Measurements from ENCODE around the gene KMT5C. TPM values are rescaled to one million over a fixed set of nuclear protein-coding genes. Genes with fewer than 3 reads are reported as not detected.
A peak's percentile ranks its signal among the peaks of the same experiment; 100 is the strongest.
"Not testable (repeated sequence)": the region's sequence is repeated elsewhere in the genome, so short reads cannot be mapped to it uniquely, and the experiment has no call there.

KMT5C gene
- total and polyA plus RNA-seq, 7 experiments from 2014 or later, result 0.84 to 63.3 (median 23.4) TPM

DNA sequence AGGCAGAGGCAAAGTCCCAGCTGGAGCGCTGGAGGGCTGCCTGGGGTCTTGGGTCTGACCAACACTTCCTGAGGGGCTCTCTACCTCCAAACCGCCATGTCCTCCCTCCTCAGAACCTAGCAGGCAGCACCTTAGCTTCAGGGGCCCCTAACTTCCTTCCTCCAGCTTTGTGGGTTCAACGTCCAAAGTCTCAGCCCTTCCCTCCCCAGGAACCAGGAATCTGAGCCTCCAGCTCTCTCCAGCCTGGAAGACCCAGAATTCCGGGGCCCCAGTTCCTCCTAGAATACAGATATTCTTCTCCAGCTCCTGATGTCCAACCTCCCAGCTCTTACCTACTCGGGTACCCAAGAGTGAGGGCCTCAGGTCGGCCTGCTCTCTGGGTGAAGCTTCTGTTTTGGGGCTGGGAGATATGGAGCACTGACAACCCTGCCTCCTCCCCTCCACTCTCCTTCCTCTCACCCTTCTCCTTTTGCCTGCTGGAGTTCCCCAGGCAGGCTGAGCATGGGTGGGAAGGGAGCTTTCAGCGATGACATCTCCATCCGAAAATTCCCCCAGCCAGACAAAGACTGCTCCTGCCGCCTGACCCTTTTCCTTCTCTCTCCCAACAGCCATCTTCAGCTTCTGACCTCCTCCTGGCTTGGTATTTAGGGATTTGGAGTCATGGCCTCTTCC is 18.1 kb upstream of the KMT5C start:
- Histone ChIP-seq H3K36me3 (ENCODE audit: control insufficient read depth in 2 of 3, insufficient read depth in 3 of 3, low read length in 3 of 3) (no peaks in the 10 kb centered on the region), H3K4me3 (ENCODE audit: low read length) (no peak overlapping the region), H3K9me3 (ENCODE audit: control insufficient read depth in 2 of 3, low read length in 3 of 3) (no peaks in the 10 kb centered on the region), H3K27me3 (ENCODE audit: control insufficient read depth in 2 of 2, insufficient read depth in 2 of 2, low read length in 2 of 2) (no peaks in the 10 kb centered on the region), H3K4me1 (ENCODE audit: control insufficient read depth in 2 of 2, insufficient read depth in 2 of 2, low read length in 2 of 2) (no peaks in the 10 kb centered on the region), H3K27ac (ENCODE audit: low read depth, low read length) (no peak overlapping the region)
- Mint-ChIP-seq H3K4me3 (no peak overlapping the region), H3K4me1 (peaks cover 0 to 12% (median 0%) of the 10 kb centered on the region in 7 donors), H3K36me3 (no peaks in the 10 kb centered on the region), H3K27ac (peak overlapping the region in 1 of 9 donors; percentile 20), H3K9me3 (no peaks in the 10 kb centered on the region), H3K27me3 (peaks cover 0 to 13% (median 0%) of the 10 kb centered on the region in 5 donors)
- ATAC-seq (no peak), DNase-seq (no peak)
- intact Hi-C loops (cut with micrococcal nuclease), result no loop called here
- POLR2A ChIA-PET, result interaction anchor here (0.6 to 0.8 kb wide), 3 partner anchors 15 to 276 kb away, joined by 3 to 4 read pairs (median 4); no protein-coding TSS in a partner anchor
- CTCF ChIA-PET, result no interaction called here

DNA sequence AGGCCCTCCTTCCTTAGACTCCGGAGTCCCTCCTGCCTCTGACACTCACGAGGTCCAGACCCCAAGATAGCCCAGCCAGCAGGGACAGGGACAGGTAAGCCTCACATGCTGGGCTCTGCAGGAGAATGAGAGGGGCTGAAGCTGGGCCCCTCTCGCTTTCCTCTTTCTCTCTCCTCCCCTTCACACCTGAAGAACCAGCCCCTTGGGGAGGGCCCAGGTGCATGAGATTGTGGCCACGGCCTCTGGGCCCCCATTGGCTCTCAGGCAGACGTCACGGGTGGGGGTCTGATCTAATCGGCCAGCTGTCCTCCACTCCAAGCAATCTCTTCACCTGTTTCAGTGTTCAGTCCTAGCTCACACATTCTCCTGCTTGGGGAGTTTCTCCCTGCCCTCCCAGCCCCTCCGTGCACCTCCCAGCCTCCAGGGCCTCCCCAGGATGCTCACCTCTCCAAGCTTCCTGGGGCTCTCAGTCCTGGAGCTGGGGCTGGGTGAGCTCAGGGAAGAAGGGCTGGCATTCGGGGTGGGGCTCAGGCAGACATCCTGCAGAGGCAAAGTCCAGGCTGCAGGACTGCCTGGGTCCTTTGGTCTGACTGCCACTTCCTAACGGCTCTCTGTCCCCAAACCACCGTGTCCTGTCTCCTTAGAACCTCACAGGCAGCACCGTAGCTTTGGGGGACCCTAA is 17.3 kb upstream of the KMT5C start:
- ATAC-seq (no peak), DNase-seq (no peak)
- Mint-ChIP-seq H3K4me1 (peaks cover 0 to 12% (median 0%) of the 10 kb centered on the region in 7 donors), H3K27me3 (peaks cover 0 to 13% (median 0%) of the 10 kb centered on the region in 5 donors), H3K4me3 (no peak overlapping the region), H3K36me3 (no peaks in the 10 kb centered on the region), H3K9me3 (no peaks in the 10 kb centered on the region), H3K27ac (no peak overlapping the region)
- H3K4me1 ChIP-seq (ENCODE audit: control insufficient read depth in 2 of 2, insufficient read depth in 2 of 2, low read length in 2 of 2), result no peaks in the 10 kb centered on the region
- no peak overlapping the region for H3K27ac ChIP-seq (ENCODE audit: low read depth, low read length)
- ChIA-PET CTCF (no interaction called here), POLR2A (no interaction called here)
- intact Hi-C loops (cut with micrococcal nuclease), result no loop called here
- no peak overlapping the region for H3K4me3 ChIP-seq (ENCODE audit: low read length)
- no peaks in the 10 kb centered on the region for H3K36me3 ChIP-seq (ENCODE audit: control insufficient read depth in 2 of 3, insufficient read depth in 3 of 3, low read length in 3 of 3)
- H3K27me3 ChIP-seq (ENCODE audit: control insufficient read depth in 2 of 2, insufficient read depth in 2 of 2, low read length in 2 of 2), result no peaks in the 10 kb centered on the region
- H3K9me3 ChIP-seq (ENCODE audit: control insufficient read depth in 2 of 3, low read length in 3 of 3), result no peaks in the 10 kb centered on the region

DNA sequence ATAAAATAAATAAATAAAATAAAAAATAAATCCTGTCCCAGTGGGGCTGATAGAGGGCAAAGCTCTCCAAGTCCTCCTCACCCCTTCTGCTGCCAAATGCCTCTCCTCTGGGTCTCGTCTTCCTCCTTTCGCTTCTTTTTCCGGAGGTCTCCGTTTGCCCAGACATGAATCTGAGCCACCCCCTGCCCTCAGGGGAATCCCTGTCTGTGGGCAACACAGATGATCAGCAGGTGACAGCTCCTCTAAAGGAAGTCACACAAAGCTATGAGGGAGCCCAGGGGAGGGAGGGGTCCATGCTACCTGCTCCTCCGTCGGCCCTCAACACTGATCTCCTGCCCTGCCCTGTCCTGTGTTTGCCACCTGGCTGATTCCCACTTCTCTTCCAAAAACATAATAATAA is 15.0 kb upstream of the KMT5C start:
- Histone ChIP-seq H3K4me3 (ENCODE audit: low read length) (no peak overlapping the region), H3K27ac (ENCODE audit: low read depth, low read length) (no peak overlapping the region), H3K27me3 (ENCODE audit: control insufficient read depth in 2 of 2, insufficient read depth in 2 of 2, low read length in 2 of 2) (no peaks in the 10 kb centered on the region), H3K36me3 (ENCODE audit: control insufficient read depth in 2 of 3, insufficient read depth in 3 of 3, low read length in 3 of 3) (no peaks in the 10 kb centered on the region), H3K4me1 (ENCODE audit: control insufficient read depth in 2 of 2, insufficient read depth in 2 of 2, low read length in 2 of 2) (no peaks in the 10 kb centered on the region), H3K9me3 (ENCODE audit: control insufficient read depth in 2 of 3, low read length in 3 of 3) (no peaks in the 10 kb centered on the region)
- intact Hi-C loops (cut with micrococcal nuclease), result no loop called here
- Mint-ChIP-seq H3K9me3 (no peaks in the 10 kb centered on the region), H3K27me3 (peaks cover 0 to 16% (median 4%) of the 10 kb centered on the region in 5 donors), H3K36me3 (peaks cover 0 to 3% (median 0%) of the 10 kb centered on the region in 5 donors), H3K27ac (peak overlapping the region in 1 of 9 donors; percentile 21), H3K4me1 (peaks cover 0 to 14% (median 0%) of the 10 kb centered on the region in 7 donors), H3K4me3 (no peak overlapping the region)
- ChIA-PET CTCF (no interaction called here), POLR2A (no interaction called here)
- DNase-seq (no peak), ATAC-seq (no peak)

DNA sequence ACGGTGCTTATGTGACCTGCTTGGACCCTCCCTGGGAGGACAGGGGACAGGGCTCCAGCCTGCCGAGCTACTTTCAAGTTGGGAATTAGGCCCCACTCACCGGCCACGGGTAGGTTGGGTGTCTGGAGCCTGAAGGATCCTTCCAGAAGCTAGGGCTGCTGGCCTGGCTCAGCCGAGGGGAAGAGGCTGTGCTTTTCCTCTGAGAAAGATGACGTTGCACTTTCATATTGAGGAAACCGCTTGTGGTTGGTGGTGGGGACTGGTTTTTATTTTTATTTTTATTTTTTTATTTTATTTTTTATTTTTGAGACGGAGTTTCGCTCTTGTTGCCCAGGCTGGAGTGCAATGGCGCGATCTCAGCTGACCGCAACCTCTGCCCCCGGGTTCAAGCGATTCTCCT is 14.5 kb upstream of the KMT5C start, which contains the start of gene TMEM150B:
TSS of gene TMEM150B (minus strand) at position 170 of the 400 bp plus-strand sequence. CDS start 4,305 bp downstream, outside the sequence.
- H3K36me3 Mint-ChIP-seq, result peaks cover 0 to 3% (median 0%) of the 10 kb centered on the region in 5 donors
- POLR2A ChIA-PET, result no interaction called here
- intact Hi-C loops (cut with micrococcal nuclease), result no loop called here
- H3K4me3 ChIP-seq (ENCODE audit: low read length), result no peak within 1 kb of the TSS
- peaks cover 0 to 16% (median 4%) of the 10 kb centered on the region in 5 donors for H3K27me3 Mint-ChIP-seq
- H3K9me3 Mint-ChIP-seq, result no peaks in the 10 kb centered on the region
- no peaks in the 10 kb centered on the region for H3K27me3 ChIP-seq (ENCODE audit: control insufficient read depth in 2 of 2, insufficient read depth in 2 of 2, low read length in 2 of 2)
- CTCF ChIA-PET, result no interaction called here
- no peaks in the 10 kb centered on the region for H3K9me3 ChIP-seq (ENCODE audit: control insufficient read depth in 2 of 3, low read length in 3 of 3)
- no peaks in the 10 kb centered on the region for H3K36me3 ChIP-seq (ENCODE audit: control insufficient read depth in 2 of 3, insufficient read depth in 3 of 3, low read length in 3 of 3)
- peak within 1 kb of the TSS in 1 of 9 donors; percentile 52 for H3K27ac Mint-ChIP-seq
- H3K4me1 Mint-ChIP-seq, result peaks cover 0 to 14% (median 0%) of the 10 kb centered on the region in 7 donors
- no peaks in the 10 kb centered on the region for H3K4me1 ChIP-seq (ENCODE audit: control insufficient read depth in 2 of 2, insufficient read depth in 2 of 2, low read length in 2 of 2)
- DNase-seq (no peak), ATAC-seq (no peak)
- no peak within 1 kb of the TSS for H3K4me3 Mint-ChIP-seq
- H3K27ac ChIP-seq (ENCODE audit: low read depth, low read length), result no peak within 1 kb of the TSS

DNA sequence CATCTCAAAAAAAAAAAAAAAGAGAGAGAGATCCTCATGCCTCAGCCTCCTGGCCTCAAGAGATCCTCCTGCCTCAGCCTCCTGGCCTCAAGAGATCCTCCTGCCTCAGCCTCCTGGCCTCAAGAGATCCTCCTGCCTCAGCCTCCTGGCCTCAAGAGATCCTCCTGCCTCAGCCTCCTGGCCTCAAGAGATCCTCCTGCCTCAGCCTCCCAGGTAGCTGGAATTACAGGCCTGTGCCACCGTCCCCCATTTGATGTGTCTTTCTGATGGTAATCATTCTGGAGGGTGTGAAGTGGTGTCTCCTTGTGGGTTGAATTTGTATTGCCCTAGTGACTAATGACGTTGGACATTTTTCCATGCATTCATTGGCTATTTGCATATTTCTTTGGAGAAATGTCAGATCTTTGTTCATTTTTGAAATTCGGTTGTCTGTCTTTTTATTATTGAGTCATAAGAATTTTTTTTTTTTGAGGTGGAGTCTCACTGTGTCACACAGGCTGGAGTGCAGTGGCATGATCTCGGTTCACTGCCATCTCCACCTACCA is 10.8 kb upstream of the KMT5C start:
- peaks cover 0 to 14% (median 7%) of the 10 kb centered on the region in 5 donors for H3K27me3 Mint-ChIP-seq
- H3K4me3 Mint-ChIP-seq; H3K27ac Mint-ChIP-seq; H3K27ac ChIP-seq (ENCODE audit: low read depth, low read length); POLR2A ChIA-PET; DNase-seq; H3K9me3 Mint-ChIP-seq; intact Hi-C loops (cut with micrococcal nuclease); H3K4me1 ChIP-seq (ENCODE audit: control insufficient read depth in 2 of 2, insufficient read depth in 2 of 2, low read length in 2 of 2); H3K4me3 ChIP-seq (ENCODE audit: low read length); H3K9me3 ChIP-seq (ENCODE audit: control insufficient read depth in 2 of 3, low read length in 3 of 3); H3K27me3 ChIP-seq (ENCODE audit: control insufficient read depth in 2 of 2, insufficient read depth in 2 of 2, low read length in 2 of 2); H3K4me1 Mint-ChIP-seq; CTCF ChIA-PET; H3K36me3 Mint-ChIP-seq; H3K36me3 ChIP-seq (ENCODE audit: control insufficient read depth in 2 of 3, insufficient read depth in 3 of 3, low read length in 3 of 3); ATAC-seq: not testable (repeated sequence)

DNA sequence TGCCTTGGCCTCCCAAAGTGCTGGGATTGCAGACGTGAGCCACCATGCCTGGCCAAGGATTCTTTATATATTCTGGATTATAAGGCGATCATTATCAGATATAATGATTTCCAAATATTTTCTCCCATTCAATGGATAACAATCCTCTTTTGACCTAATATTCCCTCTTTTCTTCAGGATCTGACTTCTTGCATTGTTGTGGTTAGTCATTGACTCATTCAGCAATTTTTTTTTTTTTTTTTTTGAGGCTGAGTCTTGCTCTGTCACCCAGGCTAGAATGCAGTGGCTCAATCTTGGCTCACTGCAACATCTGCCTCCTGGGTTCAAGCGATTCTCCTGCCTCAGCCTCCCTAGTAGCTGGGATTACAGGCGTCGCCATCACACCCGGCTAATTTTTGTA is 9.9 kb upstream of the KMT5C start:
- ATAC-seq, result not testable (repeated sequence)

More for the DNA sequence above, 9.9 kb upstream of the KMT5C start:
- Mint-ChIP-seq H3K27me3 (peaks cover 0 to 15% (median 10%) of the 10 kb centered on the region in 5 donors), H3K27ac (peak overlapping the region in 1 of 9 donors; percentile 59)
- H3K4me1 Mint-ChIP-seq; POLR2A ChIA-PET; H3K4me1 ChIP-seq (ENCODE audit: control insufficient read depth in 2 of 2, insufficient read depth in 2 of 2, low read length in 2 of 2); DNase-seq; CTCF ChIA-PET; H3K4me3 ChIP-seq (ENCODE audit: low read length); H3K9me3 ChIP-seq (ENCODE audit: control insufficient read depth in 2 of 3, low read length in 3 of 3); H3K27me3 ChIP-seq (ENCODE audit: control insufficient read depth in 2 of 2, insufficient read depth in 2 of 2, low read length in 2 of 2); H3K36me3 Mint-ChIP-seq; H3K27ac ChIP-seq (ENCODE audit: low read depth, low read length); H3K9me3 Mint-ChIP-seq; H3K4me3 Mint-ChIP-seq; H3K36me3 ChIP-seq (ENCODE audit: control insufficient read depth in 2 of 3, insufficient read depth in 3 of 3, low read length in 3 of 3); intact Hi-C loops (cut with micrococcal nuclease): not testable (repeated sequence)
